ENCODE measurements around the gene CNOT1.

The CNOT1 gene

DNA sequence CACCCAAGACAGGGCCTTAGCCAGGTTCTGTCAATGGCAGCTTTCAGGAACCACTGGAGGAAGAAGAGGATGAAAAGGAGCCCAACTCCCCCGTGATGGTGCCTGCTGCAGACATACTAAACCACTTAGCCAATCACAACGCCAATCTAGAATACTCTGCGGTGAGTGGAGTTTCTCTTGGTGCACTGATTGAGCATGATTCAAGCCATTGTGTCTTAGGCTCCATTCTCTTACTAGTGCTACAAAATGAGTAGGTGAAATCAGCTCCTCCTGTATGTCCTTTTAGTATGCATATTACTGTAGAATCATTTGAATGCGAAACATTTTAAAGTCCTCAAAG lies 112.9 kb downstream of the CNOT1 start:
- DNase-seq (ENCODE audit: low read depth), result no peak

DNA sequence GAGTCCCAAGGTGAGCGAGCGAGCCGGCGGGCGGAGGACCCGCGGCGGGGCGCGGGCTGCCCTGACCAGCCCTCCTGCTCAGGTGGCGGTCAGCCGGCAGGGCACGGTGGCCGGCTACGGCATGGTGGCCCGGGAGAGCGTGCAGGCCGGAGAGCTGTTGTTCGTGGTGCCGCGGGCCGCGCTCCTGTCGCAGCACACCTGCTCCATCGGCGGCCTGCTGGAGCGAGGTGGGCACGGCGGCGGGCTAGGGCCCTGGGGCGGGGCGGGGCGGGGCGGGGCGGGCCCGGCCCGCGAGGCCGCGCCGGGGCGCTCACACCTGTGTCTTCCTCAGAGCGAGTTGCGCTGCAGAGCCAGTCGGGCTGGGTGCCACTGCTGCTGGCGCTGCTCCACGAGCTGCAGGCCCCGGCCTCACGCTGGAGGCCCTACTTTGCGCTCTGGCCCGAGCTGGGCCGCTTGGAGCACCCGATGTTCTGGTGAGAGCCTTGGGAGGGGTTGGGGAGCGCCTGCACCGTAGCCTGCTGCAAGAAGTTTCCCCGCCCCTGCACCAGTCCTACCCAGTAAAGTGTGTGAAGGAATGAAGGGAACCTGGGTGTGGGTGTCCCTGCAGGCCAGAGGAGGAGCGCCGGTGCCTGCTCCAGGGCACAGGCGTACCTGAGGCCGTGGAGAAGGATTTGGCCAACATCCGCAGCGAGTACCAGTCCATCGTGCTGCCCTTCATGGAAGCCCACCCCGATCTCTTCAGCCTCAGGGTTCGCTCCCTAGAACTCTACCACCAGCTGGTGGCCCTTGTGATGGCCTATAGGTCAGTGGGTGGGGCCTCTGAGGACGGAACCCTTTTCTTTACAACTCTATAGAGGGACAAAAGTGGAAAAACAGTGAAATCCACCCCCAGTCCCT lies 113.5 kb downstream of the CNOT1 start:
- DNase-seq (ENCODE audit: low read depth), result peak; percentile 21

DNA sequence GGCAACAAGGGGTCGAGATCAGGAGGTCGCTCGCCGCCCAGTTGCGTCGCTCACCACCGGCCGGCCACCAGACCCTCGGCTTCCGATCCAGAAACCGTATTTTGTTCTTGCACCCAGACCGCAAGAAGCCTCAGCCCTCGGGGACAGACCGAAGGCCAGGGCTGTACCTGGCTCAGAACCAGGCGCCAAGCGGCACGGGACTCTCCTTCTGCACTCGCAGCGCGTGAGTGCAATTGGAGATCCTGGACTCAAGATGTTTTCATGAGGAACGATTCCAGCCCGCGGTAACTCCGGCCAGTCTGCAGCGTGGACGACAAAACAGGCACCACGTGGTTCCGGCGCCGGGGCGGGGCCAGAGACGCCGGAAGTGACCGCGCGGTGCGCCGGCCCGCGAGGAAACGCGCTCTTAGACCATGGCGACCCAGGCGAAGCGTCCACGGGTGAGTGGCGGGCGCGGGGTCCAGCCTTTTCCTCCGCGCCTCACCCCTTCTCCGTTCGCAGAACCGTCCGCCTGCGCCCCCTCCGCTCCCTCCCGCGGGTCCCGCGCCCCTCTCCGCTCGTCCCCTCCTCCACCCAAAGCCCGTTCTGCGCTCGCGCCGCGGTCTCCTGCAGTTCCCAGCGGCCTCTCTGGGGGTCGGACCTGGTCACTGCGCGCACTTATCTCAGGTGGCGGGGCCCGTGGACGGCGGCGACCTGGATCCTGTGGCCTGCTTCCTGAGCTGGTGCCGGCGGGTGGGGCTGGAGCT lies 114.3 kb downstream of the CNOT1 start, which contains the start of gene SETD6:
SETD6 (plus strand) TSS at position 393 of the 746 bp plus-strand sequence; CDS start at position 414, 21 bp downstream.
- peak; percentile 54 for DNase-seq (ENCODE audit: low read depth)

DNA sequence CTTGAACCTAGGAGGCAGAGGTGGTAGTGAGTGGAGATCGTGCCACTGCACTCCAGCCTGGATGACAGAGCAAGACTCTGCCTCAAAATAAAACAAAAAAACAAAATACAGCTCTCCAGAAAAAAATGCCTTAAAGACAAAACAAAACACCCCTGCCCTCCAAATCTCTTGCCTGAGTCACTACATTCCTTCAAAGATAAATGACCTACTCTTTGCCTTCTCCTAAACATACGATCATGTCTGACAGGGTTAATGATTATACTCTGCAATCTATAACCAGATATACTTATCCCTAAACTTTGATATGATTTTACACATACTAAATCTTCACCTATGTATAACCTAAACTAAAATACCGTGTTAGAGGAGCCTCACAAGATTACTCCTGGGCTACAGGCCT lies 115.8 kb downstream of the CNOT1 start:
- DNase-seq (ENCODE audit: low read depth), result no peak

DNA sequence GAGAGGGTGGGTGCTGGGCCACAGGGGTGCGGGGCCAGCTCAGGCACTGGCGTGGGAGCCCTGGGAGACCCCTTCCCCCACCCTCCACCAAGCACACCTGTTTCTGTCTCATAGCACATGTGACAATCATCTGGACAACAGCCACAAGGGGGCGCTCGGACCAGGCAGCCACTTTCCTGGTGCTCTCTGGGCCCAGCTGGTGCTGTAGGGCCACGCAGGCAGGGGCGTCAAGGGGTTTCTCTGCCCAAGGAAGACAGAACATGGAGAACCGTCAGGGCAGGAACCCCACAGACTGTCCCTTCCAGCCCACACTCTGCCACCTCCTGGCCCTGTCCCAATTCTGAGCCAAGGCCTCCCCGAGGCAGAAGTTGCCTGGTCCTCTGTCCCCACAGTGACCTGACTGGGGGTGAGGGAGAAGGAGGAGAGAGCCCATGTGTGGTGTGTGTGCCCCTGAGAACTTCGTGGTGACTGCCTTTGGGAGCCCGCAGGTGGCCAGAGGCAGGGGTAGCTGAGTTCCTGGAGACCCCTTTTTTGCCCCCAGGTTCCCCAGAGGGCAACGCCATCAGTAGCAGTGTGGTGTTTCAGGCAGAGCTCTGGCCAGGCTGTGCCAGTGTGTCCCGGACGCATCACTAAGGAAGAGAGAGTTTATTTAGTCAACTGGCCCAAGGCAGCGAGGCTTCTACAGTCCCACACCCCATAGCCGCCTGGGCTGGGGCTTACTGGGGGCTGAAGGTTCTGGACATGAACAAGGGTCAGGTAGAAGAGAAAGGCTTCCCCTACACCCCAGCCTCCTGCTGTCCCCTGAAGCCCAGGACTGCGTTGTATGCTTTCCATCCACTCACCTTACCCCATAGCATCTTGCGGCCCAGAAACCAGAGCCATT lies 117.5 kb downstream of the CNOT1 start:
- peak; percentile 77 for DNase-seq (ENCODE audit: low read depth)

DNA sequence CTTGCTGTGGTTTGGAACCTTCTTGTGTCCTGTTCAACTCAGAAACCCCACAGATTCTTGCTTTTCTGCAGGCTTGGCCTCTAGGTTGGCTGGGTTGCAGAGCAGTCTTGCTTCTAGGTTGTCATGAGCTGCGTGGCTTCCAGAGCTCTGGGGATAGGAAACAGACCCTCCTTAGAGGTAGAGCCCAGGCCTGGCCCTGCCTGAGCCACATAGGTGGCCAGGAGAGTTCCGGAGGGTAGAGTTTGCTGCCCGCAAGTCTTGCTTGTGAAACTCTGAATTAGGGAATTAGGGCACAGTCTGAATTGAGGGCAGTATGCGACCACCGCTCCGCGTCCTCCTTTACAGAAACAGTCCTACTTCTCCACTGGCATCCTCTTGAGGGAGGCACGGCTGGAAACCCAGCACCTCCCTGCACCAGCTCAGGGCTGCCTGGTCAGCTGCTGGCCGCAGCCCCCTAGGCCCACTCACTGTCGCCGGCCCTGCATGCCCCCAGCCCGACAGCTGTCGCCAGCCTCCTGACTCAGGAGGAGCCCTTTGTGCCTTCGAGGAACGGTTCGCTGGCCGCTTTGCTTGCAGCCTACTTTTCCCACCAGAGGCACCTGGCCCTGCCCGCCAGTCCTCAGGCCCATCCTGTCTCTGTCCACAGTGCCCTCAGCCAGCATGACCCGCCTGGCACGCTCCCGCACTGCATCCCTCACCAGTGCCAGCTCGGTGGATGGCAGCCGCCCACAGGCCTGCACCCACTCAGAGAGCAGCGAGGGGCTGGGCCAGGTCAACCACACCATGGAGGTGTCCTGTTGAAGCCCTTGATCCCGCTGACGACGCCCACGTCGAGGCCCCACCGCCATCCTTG lies 118.6 kb downstream of the CNOT1 start:
- no peak for DNase-seq (ENCODE audit: low read depth)

DNA sequence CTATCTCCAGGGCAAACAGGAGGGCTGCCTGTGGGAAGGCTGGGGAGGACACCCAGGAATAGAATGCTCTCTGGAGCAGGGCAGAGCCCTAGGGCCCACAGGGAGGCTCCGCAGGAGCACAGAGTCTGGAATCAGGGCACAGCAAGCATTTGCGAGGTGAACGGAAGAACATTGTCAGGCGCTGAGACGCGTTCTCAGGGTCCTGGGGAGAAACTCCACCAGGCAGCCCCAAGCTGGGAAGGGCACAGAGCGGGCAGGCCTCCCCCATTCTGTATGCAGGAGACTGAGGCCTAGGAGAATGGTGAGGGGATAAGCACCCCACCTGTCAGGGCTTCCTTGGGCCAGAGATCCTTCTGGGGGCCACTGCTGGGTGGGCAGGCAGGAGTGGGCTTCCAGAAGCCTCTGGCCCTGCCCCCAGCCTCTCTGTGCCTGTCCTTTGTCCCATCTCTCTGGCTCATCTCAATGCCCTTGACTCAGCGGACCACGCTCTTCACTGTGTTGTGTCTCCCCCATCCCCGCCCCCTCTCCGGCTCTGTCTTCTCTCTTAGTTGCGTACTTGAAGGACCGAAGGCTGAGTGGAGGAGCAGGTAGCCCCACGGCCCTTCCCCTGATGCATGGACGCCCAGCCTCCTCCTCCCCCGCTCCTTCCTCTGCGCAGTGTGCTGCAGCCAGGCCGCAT lies 119.4 kb downstream of the CNOT1 start:
- no peak for DNase-seq (ENCODE audit: low read depth)

DNA sequence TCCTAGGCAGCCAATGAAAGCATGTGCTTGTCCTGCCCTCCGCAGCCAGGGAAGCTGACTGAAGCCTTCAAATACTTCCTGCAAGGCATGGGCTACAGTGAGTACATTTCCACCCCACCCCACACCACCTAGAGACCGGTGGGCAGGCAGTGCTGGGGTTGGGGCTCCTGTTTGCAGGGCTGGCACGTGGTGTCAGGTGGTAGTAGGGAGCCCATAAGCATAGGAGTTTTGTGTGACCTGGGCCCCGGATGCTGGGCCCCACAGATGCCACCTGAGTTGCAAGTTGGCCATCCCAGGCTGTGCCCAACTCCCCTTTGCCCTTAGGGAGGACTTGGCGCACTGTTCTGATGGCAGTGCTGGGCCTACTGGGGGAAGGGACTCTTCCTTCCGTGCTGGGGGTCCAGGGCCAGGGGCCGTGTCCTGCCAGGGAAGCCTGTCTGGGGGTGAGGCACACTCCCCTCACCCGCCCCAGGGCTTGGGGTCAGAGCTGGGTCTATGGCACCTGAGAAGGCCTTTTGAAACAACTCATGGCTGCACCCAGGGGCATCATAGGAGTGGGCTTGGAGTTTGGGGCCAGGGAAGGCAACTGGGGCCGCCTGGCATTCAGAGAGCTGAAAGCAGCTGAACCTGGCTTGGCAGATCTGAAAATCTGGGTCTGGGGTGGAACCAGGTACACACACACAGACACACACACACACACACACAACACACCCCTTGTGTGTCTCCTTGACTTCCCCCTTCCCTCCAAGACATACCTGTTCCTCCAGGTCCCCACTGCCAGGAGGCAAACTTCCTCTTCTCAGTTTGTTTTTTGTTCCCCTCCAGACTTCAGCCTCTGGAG lies 120.2 kb downstream of the CNOT1 start:
- DNase-seq (ENCODE audit: low read depth), result no peak

DNA sequence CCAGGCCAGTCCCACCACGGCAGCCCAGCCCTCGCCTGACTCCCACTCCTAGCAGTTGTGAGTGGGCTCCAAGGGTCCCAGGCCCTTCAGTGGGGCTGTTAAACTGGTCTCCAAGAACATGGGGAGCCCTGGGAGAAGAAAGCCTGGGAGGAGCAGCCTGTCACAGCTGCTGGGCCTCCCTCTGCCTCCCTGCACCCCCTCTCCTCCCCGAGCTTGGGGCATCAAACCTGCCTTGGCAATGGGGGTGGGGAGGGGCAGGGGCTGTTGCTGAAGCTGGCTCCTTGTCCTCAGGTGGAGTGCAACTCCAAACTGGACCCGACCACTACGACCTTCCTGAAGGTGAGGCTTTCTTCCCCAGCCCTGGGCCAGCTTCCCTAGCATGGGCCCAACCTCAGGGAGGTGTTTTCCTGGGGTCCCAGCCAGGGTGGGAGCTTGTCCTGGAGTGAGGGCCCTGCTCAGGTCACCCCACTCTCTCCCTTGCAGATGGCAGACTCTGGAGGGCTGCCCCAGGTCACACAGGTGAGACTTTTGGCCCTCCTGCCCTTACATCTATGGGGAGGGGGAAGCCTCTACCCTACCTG lies 120.9 kb downstream of the CNOT1 start:
- DNase-seq (ENCODE audit: low read depth), result no peak

DNA sequence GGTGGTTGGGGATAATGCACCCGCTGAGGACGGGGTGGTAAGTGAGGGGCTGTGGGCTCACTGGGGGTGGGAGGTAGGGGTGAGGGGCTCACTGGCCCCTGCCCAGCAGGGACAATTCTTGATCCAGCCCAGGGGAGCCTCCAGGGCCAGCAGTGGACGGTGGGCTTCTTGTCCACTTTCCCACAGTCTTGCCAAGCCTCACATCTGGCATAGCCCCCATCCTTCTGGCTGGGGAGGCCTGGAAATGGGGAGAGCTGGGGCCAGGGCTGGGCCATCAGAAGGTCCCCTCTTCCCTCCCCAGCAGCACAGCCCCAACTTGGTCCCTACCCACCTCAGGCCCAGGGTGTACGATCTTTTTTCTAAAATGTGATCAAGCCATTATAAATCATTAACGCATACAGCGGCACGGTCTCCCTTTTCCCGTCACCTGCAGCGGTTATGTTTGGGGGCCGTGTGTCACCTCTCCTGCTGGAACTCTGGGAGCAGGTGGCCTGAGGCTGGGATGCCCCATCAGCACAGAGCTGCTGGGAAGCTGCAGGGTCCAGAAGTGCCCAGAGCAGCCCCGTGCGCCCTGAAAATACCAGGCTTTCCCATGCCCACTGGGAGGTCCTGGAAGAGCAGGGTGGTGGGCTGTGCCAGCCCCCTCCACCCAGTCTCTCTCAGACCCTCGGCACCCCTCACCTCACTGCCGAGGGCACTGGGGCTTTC lies 121.5 kb downstream of the CNOT1 start:
- DNase-seq (ENCODE audit: low read depth), result no peak

DNA sequence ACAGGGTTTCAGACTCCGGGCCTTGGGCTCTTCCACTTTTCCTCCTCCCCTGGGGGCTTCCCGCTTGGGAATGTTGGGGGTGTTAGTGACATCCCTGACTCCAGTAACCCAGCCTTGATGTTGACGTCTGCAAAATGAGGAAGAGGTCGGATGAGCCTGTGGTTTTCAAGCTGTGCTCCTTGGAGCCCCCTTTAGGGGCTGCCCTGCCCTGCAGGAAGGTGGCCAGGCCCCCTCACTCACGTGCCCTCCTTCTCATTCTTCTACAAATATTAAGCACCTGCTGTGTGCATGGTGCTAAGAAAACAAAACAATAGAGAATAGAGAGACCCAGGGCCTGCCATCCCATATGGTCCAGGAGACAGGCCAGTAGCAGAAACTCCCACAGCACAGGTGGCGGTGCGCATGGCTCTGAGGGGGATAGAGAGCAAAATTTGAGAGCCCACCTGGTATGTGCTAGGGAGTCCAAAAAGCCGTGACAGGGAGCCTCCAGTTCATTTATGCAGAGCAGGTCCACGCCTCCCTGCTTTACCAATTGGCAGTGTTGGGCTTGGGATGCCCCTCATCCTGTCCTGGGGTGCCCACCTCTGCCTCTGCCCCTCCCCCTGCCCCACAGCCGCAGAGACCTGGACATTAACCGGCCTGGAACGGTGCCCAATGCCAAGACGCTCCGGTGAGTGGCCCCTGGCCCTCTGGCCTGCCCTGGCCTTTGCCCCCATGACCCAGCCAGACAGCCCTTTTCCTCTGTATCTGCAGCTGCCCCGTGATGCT lies 122.2 kb downstream of the CNOT1 start:
- no peak for DNase-seq (ENCODE audit: low read depth)

DNA sequence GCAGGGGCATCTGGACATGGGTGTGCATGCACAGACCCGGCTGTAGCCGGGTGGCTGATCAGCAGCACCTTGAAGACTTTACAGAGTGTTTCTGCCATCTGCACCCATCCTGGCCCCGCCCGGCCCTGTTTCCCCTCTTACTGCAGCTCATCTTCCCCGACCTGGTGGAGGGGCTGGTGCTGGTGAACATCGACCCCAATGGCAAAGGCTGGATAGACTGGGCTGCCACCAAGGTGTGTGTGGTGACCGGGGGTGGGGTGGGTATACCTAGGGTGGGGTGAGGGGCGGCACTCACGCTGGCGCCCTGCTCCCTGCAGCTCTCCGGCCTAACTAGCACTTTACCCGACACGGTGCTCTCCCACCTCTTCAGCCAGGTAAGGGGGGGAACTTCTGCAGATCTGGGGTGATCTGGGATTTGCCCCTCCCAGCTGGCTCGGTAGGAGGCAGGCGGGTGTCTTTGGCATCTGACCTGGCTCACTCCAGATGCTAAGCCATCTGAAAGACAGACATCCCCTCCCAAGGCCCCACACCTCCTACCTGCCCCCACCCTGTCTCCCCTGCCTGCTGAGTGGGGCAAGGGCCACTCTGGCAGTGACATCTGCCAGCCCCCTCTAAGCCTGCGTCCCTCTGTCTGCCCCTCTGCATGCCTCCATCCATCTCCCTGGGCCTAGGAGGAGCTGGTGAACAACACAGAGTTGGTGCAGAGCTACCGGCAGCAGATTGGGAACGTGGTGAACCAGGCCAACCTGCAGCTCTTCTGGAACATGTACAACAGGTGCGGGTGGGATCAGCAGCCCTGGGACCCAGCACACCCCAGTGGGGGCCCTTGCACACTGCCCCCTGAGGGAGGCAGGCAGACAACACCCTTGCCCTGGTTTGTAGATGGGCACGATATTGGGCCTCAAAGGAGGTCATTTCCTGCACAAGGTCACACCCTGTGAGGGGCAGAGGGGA lies 123.1 kb downstream of the CNOT1 start:
- no peak for DNase-seq (ENCODE audit: low read depth)

DNA sequence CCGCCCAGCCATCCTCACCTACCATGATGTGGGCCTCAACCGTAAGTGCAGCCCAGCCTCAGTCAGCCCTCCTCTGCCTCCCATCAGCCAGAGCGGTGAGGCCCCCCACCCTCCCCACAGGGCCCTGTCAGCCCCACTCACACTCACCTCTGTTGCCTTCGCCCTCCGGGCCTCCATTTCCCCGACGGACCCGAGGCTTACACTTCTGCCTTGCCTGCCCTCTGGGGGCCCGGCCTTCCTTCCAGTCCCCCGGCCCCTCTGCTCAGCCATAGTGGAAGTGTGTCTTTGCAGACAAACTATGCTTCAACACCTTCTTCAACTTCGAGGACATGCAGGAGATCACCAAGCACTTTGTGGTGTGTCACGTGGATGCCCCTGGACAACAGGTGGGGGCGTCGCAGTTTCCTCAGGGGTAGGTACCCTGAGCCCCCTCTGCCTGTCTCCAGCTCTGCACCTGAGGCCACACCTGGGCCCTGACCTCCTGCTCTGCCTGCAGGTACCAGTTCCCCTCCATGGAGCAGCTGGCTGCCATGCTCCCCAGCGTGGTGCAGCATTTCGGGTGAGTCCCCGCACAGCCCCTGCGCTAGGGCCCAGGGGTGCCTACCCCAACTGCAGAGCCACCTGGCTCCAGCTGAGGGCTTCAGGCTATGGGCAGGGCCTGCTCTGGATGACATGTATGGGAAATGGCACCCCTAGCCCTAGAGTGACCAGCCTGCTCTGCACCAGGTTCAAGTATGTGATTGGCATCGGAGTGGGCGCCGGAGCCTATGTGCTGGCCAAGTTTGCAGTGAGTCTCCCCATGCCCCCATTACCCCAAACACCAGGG lies 125.5 kb downstream of the CNOT1 start:
- DNase-seq (ENCODE audit: low read depth), result no peak

DNA sequence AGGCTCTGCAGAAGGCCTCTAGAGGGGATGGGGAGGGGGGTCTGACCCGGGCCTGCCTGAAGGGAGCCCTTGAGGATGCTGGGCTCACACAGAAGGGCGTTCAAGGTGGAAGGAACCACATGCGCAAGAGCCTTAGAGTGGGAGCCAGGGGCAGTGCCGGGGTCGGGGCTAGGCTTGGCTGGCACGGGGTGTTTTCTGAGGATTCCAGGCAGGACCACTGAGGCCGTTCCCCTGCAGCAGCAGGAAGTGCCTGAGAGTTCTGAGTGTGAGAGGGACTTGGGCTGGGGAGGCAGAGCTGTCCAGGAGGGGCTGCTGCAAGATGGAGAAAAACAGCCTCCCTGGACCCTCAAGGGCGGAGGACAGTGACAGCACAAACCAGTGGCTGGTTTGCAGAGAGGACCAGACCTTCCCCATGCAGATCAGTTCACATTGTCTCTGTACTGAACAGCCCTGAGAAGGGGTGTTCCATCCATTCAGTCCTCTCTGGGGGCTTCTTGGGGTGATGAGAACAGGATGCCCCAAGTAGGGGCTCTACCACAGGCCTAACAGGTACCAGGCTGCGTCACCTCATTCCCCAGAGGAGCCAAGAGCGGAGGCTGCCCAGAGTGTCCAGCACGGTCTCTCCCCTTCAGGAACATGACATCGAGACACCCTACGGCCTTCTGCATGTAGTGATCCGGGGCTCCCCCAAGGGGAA lies 126.3 kb downstream of the CNOT1 start:
- no peak for DNase-seq (ENCODE audit: low read depth)

DNA sequence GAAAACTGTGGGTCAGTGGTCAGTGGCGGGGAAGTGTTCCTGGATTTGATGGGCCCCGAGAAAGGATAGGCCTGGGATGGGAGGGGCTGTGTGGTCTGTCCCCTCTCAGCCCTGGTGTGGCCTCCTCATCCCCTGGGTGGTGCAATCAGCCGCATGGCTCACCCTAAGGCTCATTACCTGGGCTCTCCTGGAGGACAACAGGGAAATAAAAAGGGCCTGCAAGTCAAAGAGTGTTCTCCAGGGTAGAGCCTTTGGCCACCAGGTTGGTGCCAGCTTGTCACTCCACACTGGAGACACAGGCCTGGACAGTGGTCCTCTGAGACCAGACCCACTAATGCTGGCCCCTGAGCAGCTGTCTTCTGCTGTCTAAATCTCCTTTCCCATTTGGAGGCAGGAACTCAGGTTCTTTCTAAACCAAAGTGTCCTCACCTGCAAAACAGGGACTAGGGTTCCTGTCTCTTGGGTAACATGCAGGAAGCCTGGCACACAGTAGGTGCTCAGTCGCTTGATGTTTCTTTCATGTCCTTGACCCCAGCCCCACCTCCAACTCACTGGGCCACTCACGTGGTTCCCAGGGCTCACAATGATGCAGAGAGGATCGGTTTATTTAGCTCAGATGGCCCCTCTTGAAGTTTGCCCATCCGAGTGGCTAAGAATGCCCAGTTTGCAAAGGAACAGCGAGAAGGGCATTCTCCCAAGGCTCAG lies 127.3 kb downstream of the CNOT1 start:
- DNase-seq (ENCODE audit: low read depth), result no peak
